UCSD-AML1 (cell line): ENCODE data around the gene GANC.

ENCODE experiments used
- DNase-seq: peaks from one replicate; lab custom pipeline; 2025; ENCODE audit not compliant: unreplicated experiment; lab: John Stamatoyannopoulos, UW

Gene GANC

GRCh38 chr15:42374810-42375209 lies 101.8 kb downstream of the GANC start:
- DNase-seq, result no peak

- no peak for DNase-seq
Measured at GRCh38 chr15:42375252-42375651, 102.3 kb downstream of the GANC start.

DNA sequence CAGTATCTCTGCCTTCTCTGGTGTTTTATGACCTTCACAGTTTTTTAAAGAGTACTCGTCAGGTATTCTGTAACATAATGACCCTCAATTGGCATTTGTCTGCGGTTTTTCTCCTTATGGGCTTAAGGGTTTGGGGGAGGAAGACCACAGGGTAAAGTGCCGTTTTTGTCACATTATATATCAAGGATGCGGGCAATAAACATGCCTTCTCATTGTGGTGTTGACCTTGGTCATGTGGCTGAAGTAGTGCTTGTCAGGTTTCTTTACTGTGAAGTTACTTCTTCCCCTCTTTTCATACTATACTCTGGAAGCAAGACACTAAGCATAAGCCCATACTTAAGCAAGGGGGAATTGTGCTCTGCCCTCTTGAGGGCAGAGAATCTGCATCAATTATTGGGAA lies 102.9 kb downstream of the GANC start:
- DNase-seq, result no peak

DNA sequence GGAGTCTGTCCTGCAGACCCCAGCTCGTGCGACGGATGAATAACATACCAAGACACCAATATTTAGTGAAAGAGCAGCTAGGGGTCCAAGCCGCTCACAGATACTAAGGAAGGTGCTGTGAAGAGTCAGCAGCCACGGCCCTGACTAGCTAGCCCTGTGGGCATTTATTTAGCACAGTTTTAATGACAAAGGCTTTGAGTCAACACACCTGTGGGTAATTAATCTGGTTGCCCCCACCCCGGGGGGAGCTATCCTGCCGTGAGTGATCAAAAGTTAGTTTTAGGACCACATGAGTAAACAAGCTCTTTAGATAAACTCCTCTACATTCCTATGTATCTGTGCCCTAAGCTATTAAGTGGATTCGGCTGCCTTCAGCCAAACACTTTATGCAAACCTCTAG lies 105.0 kb downstream of the GANC start:
- no peak for DNase-seq

DNA sequence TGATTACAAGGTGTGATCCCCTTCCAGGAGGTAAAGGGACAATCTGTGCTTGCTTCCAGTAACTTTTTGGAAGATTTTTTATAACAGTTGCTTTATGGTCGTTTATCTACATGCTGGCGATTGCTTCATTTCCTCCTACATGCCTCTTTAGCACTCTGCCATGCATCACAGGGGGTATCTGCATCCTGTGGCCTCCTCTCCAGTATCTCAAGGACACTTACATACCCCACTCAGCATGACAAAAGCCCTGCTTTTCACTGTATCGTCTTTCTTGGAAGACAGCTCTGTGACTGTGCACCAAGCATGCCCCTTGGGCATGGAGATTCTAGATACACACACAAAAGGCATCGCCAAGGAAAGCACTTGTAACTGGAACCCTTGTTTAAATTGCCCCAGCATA lies 111.6 kb downstream of the GANC start:
- DNase-seq, result no peak

DNA sequence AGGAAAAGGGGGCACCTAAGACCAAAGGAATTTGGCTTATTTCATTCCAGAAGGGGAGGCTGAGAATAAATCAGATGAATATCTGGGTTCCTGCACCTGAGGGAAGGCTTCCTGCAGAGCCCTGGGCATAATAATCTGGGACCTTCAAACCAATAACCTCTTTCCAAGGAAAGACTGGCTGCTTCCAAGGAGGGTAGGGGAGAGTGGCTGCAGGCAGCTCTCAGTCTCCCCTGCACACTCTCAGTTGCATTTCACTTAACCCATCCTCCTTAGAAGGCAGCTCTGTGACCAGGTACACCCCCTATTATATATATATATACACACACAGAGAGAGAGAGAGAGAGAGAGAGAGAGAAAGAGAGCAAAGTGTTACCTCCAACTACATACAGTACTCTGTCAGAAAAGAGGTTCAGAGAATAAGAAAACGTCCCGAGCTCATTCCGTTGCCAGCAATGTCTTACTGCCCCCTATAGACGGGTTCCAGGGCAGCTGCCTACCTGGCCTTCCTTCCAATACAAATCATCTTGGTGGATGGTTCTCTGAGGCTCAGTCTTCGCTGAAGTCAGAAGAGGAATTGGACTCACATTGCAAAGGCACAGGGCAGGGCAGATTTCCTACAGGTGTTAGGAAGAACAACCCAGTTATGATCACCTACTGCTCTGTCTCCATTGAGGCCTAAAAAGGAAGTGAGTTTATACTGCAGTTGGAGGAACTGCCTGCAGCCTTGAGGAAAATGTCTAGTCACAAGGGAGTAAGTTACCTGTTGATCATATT lies 112.4 kb downstream of the GANC start:
- peak; percentile 54 for DNase-seq

- DNase-seq, result peak; percentile 39
Measured at GRCh38 chr15:42385980-42386700, 113.1 kb downstream of the GANC start.

DNA sequence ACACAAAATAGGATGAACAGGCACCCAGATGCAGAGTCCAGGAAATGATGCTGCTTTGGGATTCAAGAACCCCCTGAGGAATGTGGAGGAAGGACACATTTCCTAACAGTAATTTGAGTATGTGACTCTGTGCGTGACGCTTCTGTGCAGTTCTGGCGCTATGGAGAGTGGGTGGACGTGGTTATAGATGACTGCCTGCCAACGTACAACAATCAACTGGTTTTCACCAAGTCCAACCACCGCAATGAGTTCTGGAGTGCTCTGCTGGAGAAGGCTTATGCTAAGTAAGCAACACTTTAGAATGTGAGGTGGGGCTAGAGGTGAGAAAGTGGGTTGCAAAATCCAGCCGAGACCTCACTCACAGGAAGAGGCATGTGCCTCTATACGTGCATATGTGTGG lies 114.6 kb downstream of the GANC start:
- DNase-seq, result no peak

DNA sequence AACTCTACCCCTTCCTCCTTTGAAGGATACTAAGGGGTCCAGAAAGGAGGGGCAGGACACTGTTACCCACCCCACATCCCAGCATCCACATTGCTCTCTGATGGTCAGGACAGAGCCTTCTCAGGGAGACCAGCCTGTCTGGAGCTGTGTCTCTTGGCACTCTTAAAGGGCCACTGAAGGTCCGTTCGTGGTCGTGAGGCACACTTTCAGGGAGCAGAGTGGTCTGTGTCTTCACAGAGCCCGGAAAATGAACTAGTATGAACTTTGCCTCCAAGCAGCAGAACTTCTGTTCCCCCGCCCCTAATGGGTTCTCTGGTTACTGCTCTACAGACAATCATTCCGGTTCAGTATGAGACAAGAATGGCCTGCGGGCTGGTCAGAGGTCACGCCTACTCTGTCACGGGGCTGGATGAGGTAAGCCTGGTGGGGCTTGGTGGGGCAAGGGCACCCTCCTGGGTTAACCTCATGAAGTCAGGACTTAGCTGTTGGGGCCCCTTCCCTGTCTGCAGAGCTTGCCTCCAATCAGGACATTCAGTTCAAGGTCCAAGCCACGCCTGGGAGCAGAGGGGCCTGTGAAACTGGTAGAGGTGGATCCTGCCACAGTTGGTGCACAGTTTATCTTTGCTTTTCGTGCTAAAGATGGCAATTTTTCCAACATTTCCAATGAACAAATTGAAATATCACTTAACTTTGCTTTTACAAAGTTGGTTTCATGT lies 119.5 kb downstream of the GANC start:
- no peak for DNase-seq

GRCh38 chr15:42394106-42394505 lies 121.1 kb downstream of the GANC start:
- no peak for DNase-seq

- no peak for DNase-seq
Measured at GRCh38 chr15:42395838-42396237, 122.8 kb downstream of the GANC start.

DNA sequence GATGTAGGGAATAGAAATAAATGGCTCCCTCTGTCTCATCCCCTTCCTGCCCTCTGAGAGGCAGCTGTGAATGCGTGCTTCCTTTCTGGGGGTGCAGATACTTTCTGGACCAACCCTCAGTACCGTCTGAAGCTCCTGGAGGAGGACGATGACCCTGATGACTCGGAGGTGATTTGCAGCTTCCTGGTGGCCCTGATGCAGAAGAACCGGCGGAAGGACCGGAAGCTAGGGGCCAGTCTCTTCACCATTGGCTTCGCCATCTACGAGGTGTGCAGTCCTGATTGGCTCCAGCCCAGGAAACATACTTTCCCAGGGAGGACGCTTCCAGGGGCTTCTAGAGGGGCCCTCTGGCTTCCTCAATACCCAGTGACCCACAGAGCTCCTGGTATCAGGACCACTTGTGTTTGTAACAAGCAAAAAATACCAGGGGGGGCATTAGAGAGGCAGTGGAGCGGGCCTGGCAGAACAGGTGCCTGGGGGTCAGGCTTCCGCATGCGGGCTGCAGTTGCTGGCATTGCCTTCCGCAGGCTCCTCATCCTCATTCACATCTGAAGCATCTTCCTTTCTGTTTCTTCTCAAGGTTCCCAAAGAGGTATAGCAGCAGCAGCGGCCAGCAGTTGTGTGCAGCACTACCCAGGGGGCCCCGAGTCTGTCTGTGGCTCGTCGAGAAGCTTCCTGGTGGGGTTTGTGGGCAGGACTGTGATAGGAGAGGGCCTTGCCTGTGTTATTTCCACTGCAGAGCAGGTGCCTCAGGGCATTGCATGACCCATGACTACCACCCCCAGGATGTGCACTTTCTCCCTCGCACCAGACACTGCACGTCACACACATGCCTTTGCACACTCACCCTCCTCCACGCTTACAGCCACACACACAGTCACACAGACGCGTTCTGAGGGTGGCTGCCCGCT lies 128.8 kb downstream of the GANC start:
- peak; percentile 59 for DNase-seq

GRCh38 chr15:42402455-42403205 lies 129.6 kb downstream of the GANC start:
- peak; percentile 36 for DNase-seq

GRCh38 chr15:42403389-42403788 lies 130.4 kb downstream of the GANC start:
- DNase-seq, result no peak

DNA sequence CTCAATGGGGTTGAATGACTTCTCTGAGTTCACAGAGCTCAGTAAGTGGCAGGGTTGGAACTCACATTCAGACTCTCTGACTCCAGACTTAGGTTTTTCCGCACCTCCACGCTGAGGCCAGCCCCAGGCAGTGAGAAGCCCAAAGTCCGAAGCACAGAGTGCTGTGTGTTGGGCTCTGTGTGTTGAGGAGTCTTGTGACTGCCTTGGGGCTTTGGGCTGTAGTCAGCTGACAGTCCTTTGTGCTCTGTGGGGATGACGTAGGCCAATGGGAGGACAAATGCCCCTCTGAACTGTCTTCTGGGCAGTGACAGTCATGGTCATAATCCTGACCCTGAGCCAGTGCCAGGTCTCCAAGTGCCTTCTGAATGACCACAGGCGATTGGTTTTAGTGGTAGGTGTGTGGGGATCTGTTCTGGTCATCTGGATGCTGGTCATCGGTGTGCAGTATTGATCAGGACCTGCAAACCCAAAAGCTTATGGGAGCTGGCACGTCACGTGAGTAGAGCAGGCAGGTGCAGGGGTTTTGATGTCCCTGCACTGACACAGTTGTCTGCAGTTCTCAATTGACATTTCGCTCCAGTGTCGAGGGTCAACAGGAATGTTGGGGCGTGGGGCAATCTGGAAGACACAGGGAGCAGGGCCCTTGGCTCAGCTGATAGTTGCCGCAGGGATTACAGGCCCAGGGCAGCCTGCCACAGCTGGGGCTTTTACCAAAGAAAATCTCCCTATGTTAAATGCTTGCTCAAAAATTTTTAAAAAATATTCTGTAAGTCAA lies 131.6 kb downstream of the GANC start:
- no peak for DNase-seq

- no peak for DNase-seq
Measured at GRCh38 chr15:42405863-42406482, 133.0 kb downstream of the GANC start.
